RWPE2 (cell line): ENCODE data around the gene TERT.

Source experiments
- ATAC-seq: fragments of 200-7000 bp; cut with Tn5 transposase; 3 replicates; pipeline ENCODE4 v1.9.1; 2021; ENCODE audit warnings: low read depth
- DNase-seq: peaks from one replicate; pipeline ENCODE4 v3.0.0-alpha.2; 2020; ENCODE audit warnings: low spot score
- H3K27ac ChIP-seq: fragments of 450-650 bp; 2 replicates; pipeline ENCODE4 v1.5.1; 2017; ENCODE audit warnings: mild to moderate bottlenecking; ENCODE audit not compliant: poor library complexity, severe bottlenecking
- H3K27me3 ChIP-seq: fragments of 250-450 bp; sonication (Bioruptor Pico); 2 replicates; pipeline ENCODE4 v1.5.1; 2021; ENCODE audit warnings: mild to moderate bottlenecking, moderate library complexity; ENCODE audit not compliant: insufficient read depth, poor library complexity, severe bottlenecking
- H3K36me3 ChIP-seq: fragments of 250-450 bp; sonication (Bioruptor Pico); 2 replicates; pipeline ENCODE4 v1.5.1; 2020; ENCODE audit warnings: low read depth, mild to moderate bottlenecking, moderate library complexity
- H3K4me1 ChIP-seq: fragments of 250-450 bp; sonication (Bioruptor Pico); 2 replicates; pipeline ENCODE4 v1.5.1; 2021; ENCODE audit warnings: mild to moderate bottlenecking, moderate library complexity; ENCODE audit not compliant: insufficient read depth, poor library complexity, severe bottlenecking
- H3K4me3 ChIP-seq: fragments of 250-450 bp; sonication (Bioruptor Pico); 2 replicates; pipeline ENCODE4 v1.5.1; 2021; ENCODE audit warnings: mild to moderate bottlenecking, moderate library complexity; ENCODE audit not compliant: severe bottlenecking
- H3K9me3 ChIP-seq: fragments of 250-450 bp; sonication (Bioruptor Pico); 2 replicates; pipeline ENCODE4 v1.5.1; 2021; ENCODE audit warnings: mild to moderate bottlenecking, moderate library complexity; ENCODE audit not compliant: severe bottlenecking
- TF ChIP-seq, protein P1 (sequence below): fragments of 450-650 bp; IDR thresholded peaks from one replicate; pipeline ENCODE4 v1.5.1; 2017; ENCODE audit warnings: mild to moderate bottlenecking, moderate library complexity; ENCODE audit not compliant: poor library complexity, severe bottlenecking

The TERT gene

DNA sequence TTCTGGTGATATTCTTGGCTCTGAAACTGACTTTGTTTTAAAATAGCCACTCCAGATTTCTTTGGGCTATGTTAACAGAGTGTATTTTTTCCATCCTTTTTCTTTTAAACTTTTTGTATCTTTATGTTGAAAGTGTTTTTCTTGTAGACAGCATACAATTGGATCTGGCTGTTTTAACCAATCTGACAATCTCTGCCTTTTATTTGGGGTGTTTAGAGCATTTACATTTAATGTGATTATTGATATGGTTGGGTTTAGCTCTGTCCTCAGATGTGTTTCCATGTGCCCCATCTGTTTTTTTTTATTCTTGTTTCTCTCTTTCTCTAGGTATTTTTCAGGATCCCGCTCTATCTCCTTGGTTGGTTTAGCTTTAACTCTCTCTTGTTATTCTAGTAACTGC, 59.0 kb downstream of the TERT start:
- no peaks in the 10 kb centered on the region for H3K27me3 ChIP-seq
- TF ChIP-seq, protein P1, sequence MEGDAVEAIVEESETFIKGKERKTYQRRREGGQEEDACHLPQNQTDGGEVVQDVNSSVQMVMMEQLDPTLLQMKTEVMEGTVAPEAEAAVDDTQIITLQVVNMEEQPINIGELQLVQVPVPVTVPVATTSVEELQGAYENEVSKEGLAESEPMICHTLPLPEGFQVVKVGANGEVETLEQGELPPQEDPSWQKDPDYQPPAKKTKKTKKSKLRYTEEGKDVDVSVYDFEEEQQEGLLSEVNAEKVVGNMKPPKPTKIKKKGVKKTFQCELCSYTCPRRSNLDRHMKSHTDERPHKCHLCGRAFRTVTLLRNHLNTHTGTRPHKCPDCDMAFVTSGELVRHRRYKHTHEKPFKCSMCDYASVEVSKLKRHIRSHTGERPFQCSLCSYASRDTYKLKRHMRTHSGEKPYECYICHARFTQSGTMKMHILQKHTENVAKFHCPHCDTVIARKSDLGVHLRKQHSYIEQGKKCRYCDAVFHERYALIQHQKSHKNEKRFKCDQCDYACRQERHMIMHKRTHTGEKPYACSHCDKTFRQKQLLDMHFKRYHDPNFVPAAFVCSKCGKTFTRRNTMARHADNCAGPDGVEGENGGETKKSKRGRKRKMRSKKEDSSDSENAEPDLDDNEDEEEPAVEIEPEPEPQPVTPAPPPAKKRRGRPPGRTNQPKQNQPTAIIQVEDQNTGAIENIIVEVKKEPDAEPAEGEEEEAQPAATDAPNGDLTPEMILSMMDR: no peak

DNA sequence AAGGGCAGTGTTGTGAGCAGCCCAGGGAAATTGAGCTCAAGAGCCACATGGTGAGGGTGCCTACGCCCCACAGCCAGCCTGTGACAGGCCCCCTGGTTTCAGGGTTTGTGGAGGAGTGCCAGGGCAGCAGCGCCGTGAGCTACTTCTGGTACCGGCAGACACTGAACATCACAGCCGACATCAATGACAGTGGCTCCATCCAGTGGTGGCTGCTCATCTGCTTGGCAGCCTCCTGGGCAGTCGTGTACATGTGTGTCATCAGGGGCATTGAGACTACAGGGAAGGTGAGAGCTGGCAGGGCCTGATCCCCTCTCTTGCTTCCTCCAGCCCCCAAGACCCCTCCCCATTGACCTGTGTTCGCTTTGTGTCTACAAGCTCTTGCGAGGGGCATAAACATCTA, 59.5 kb downstream of the TERT start:
- ATAC-seq (no peak), DNase-seq (no peak)
- Histone ChIP-seq H3K9me3 (peaks cover 16% of the 10 kb centered on the region), H3K27ac (no peak overlapping the region), H3K27me3 (no peaks in the 10 kb centered on the region), H3K36me3 (no peaks in the 10 kb centered on the region), H3K4me1 (peaks cover 8% of the 10 kb centered on the region), H3K4me3 (no peak overlapping the region)
- TF ChIP-seq, protein P1: no peak

More for the DNA sequence above, 59.0 kb downstream of the TERT start:
- no peak for DNase-seq
- H3K4me3 ChIP-seq: no peak overlapping the region
- no peak for ATAC-seq
- peaks cover 16% of the 10 kb centered on the region for H3K9me3 ChIP-seq
- H3K36me3 ChIP-seq: no peaks in the 10 kb centered on the region
- H3K4me1 ChIP-seq: peaks cover 8% of the 10 kb centered on the region
- H3K27ac ChIP-seq: no peak overlapping the region

DNA sequence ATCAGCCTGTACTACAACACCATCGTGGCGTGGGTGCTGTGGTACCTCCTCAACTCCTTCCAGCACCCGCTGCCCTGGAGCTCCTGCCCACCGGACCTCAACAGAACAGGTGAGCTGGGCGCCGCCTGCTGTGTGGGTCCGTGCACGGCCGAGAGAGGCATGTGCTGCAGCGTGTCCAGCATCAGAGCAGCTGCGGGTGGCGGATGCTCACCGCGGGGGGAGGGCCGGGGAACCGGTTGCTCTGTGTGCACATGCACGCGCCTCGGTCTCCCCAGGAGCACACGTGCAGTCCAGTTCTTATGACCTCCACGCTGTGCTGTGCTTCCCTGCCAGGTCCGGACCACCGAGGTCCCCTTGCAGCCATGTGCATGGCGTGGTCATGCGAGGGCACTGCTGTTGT, 62.1 kb downstream of the TERT start:
- no peak for DNase-seq

DNA sequence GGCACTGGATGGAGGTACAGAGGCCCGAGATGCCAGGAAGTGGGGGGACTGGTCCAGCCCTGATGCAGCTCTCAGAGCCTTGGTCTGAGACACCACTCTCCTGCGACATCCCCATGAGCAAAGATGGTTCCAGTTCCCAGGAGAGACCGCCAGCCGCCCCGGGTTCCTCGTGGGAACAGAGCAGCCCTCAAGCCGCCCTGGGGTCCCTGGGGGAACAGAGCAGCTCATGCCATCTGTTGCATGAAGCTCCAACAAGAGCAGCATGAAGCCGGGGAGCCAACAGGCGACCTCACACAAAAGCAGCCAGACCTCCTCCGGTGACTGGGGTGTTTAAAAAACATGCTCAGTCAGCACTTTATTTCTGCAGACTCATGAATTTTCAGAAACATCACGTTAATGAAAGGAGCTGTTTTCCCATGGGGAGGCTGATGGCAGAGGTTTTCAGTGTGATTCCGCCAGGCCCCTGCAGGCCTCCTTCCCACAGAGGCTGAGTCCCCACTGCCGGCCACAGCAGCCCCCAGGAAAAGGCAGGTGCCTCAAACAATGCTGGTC, 63.4 kb downstream of the TERT start:
- peaks cover 14% of the 10 kb centered on the region for H3K9me3 ChIP-seq
- no peak overlapping the region for H3K27ac ChIP-seq
- H3K36me3 ChIP-seq: no peaks in the 10 kb centered on the region
- TF ChIP-seq, protein P1: no peak
- no peak overlapping the region for H3K4me3 ChIP-seq
- peaks cover 7% of the 10 kb centered on the region for H3K4me1 ChIP-seq
- ATAC-seq: no peak
- peaks cover 22% of the 10 kb centered on the region for H3K27me3 ChIP-seq
- no peak for DNase-seq

More for the DNA sequence above, 62.1 kb downstream of the TERT start:
- no peaks in the 10 kb centered on the region for H3K36me3 ChIP-seq
- H3K4me3 ChIP-seq: no peak overlapping the region
- H3K9me3 ChIP-seq: peaks cover 16% of the 10 kb centered on the region
- ATAC-seq: no peak
- H3K27ac ChIP-seq: no peak overlapping the region
- TF ChIP-seq, protein P1: no peak
- H3K27me3 ChIP-seq: peaks cover 16% of the 10 kb centered on the region
- H3K4me1 ChIP-seq: peaks cover 2% of the 10 kb centered on the region

DNA sequence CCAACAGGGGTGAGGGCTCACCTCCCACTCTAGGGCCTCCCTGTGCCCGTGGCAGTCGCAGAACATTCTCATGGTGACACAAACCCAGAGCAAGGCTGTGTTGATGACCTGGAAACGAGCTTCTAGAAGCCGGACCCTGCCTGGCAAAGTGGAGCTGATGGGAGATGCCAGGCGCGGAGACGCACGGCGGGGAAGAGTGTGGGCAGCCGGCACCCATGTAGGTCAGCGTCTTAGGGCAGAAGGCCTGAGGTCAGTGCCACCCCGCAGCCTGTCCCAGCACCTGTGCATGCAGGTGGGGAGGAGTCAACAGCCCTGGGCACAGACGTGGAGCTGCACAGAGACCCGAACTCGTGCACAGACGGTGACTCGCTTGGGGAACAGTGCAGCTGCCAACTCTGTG, 64.3 kb downstream of the TERT start:
- no peak for DNase-seq
- TF ChIP-seq, protein P1: no peak
- H3K4me1 ChIP-seq: peaks cover 7% of the 10 kb centered on the region
- H3K9me3 ChIP-seq: peaks cover 7% of the 10 kb centered on the region
- H3K27me3 ChIP-seq: peaks cover 31% of the 10 kb centered on the region
- H3K27ac ChIP-seq: no peak overlapping the region
- H3K4me3 ChIP-seq: no peak overlapping the region
- no peak for ATAC-seq
- no peaks in the 10 kb centered on the region for H3K36me3 ChIP-seq
